B cell (primary cell): Measurements from ENCODE around the gene PBX1.

Experiments used
- CTCF ChIP-seq: fragments of 200-600 bp; IDR thresholded peaks from one replicate; pipeline ENCODE4 v1.8.0; 2022; ENCODE audit warnings: antibody characterized with exemption, mild to moderate bottlenecking
- EZH2 ChIP-seq: IDR thresholded peaks from 2 replicates; pipeline ENCODE4 v1.6.1; 2012; ENCODE audit warnings: borderline replicate concordance, low read depth, mild to moderate bottlenecking, moderate library complexity, low read length; ENCODE audit not compliant: insufficient read depth, poor library complexity, severe bottlenecking

- TF ChIP-seq CTCF, result no peak
- no peak for TF ChIP-seq EZH2
Measured at GRCh38 chr1:164667600-164667999, 108.6 kb downstream of the PBX1 start.
